Measurements from ENCODE around the gene GUCY2C. TPM values are rescaled to one million over a fixed set of nuclear protein-coding genes. Genes with fewer than 3 reads are reported as not detected.

GUCY2C gene
- total RNA-seq, 2 experiments from 2014 or later: 0.16 to 0.32 TPM

- BruUV-seq (replicated peaks): no TSS peak
- ChIA-PET CTCF (ENCODE audit: unreplicated experiment) (no interaction called here), POLR2A (interaction anchor here (0.5 to 4.6 kb wide), 7 partner anchors 11 to 344 kb away, joined by 4 to 28 read pairs (median 5); a partner anchor contains a TSS)
- peaks cover 29% of the 10 kb centered on the region for H3K9me3 ChIP-seq (ENCODE audit: low read length)
- H3K36me3 ChIP-seq (ENCODE audit: insufficient read depth, low read length): peaks cover 29% of the 10 kb centered on the region
- DNase-seq (ENCODE audit: low spot score): peak; percentile 90
- peak overlapping the region; percentile 99 for H3K27ac ChIP-seq (ENCODE audit: low read depth, low read length, poor library complexity, severe bottlenecking)
- H2AFZ ChIP-seq (ENCODE audit: low read length): peak overlapping the region; percentile 22; the same call in 1 of the 2 replicates
- peak overlapping the region; percentile 85 for H3K4me2 ChIP-seq (ENCODE audit: low read length)
- TF ChIP-seq CTCF (conservative IDR thresholded peaks at IDR 0.05; ENCODE audit: low read length) (no peak), EZH2phosphoT487 (IDR thresholded peaks at IDR 0.05; ENCODE audit: borderline replicate concordance, low read depth, low read length) (no peak)
- H4K20me1 ChIP-seq (ENCODE audit: insufficient read depth, low read length): no peaks in the 10 kb centered on the region
- intact Hi-C loops (cut with micrococcal nuclease; ENCODE audit: unreplicated experiment): loop anchor here (5.0 to 10.0 kb wide), 5 partner anchors 158 to 1890 kb away; partner anchors contain the start of gene ARHGDIB
- peaks cover 69% of the 10 kb centered on the region for H3K4me1 ChIP-seq (ENCODE audit: insufficient read depth, low read length, poor library complexity, severe bottlenecking)
- no peaks in the 10 kb centered on the region for H3K9me2 ChIP-seq (ENCODE audit: insufficient read depth, low read length)
- no peaks in the 10 kb centered on the region for H3K79me2 ChIP-seq (ENCODE audit: insufficient read depth, low read depth, low read length)
- peak overlapping the region; percentile 59 for H3K4me3 ChIP-seq (ENCODE audit: low read depth, low read length, poor library complexity, severe bottlenecking)
Measured at GRCh38 chr12:14614704-14615121, 81.7 kb downstream of the GUCY2C start.

GRCh38 chr12:14613718-14614117 lies 82.7 kb downstream of the GUCY2C start:
- intact Hi-C loops (cut with micrococcal nuclease; ENCODE audit: unreplicated experiment): loop anchor here (1.0 to 10.0 kb wide), 7 partner anchors 36 to 1889 kb away; partner anchors contain the start of gene ARHGDIB
- peak; percentile 97 for DNase-seq (ENCODE audit: low spot score)
- H3K4me2 ChIP-seq (ENCODE audit: low read length): peak overlapping the region; percentile 85

More at GRCh38 chr12:14613718-14614117, 82.7 kb downstream of the GUCY2C start:
- peaks cover 59% of the 10 kb centered on the region for H3K4me1 ChIP-seq (ENCODE audit: insufficient read depth, low read length, poor library complexity, severe bottlenecking)
- peaks cover 33% of the 10 kb centered on the region for H3K9me3 ChIP-seq (ENCODE audit: low read length)
- CTCF ChIA-PET (ENCODE audit: unreplicated experiment): interaction anchor here (0.7 to 1.7 kb wide), 4 partner anchors 14 to 155 kb away, joined by 3 to 5 read pairs (median 4); no protein-coding TSS in a partner anchor
- peak overlapping the region; percentile 99 for H3K27ac ChIP-seq (ENCODE audit: low read depth, low read length, poor library complexity, severe bottlenecking)
- H2AFZ ChIP-seq (ENCODE audit: low read length): peak overlapping the region; percentile 71; the same call in 1 of the 2 replicates
- peaks cover 29% of the 10 kb centered on the region for H3K36me3 ChIP-seq (ENCODE audit: insufficient read depth, low read length)
- H3K4me3 ChIP-seq (ENCODE audit: low read depth, low read length, poor library complexity, severe bottlenecking): peak overlapping the region; percentile 59
- no peaks in the 10 kb centered on the region for H3K9me2 ChIP-seq (ENCODE audit: insufficient read depth, low read length)
- TF ChIP-seq EZH2phosphoT487 (IDR thresholded peaks at IDR 0.05; ENCODE audit: borderline replicate concordance, low read depth, low read length) (no peak), CTCF (conservative IDR thresholded peaks at IDR 0.05; ENCODE audit: low read length) (no peak)
- H4K20me1 ChIP-seq (ENCODE audit: insufficient read depth, low read length): no peaks in the 10 kb centered on the region
- no TSS peak for BruUV-seq (replicated peaks)
- POLR2A ChIA-PET: interaction anchor here (0.6 to 4.6 kb wide), 15 partner anchors 8 to 361 kb away, joined by 3 to 28 read pairs (median 5); a partner anchor contains a TSS
- H3K79me2 ChIP-seq (ENCODE audit: insufficient read depth, low read depth, low read length): no peaks in the 10 kb centered on the region
